ENCODE data around the gene OTOP2. TPM values are rescaled to one million over a fixed set of nuclear protein-coding genes. Genes with fewer than 3 reads are reported as not detected.

The OTOP2 gene
- total RNA-seq, 1 experiment from 2014 or later, result not detected

GRCh38 chr17:74920306-74920620, 3.8 kb upstream of the OTOP2 start:
- H3K9me3 ChIP-seq (ENCODE audit: low read depth, low read length, poor library complexity, severe bottlenecking), result no peaks in the 10 kb centered on the region
- H3K36me3 ChIP-seq (ENCODE audit: insufficient read depth, low read length, poor library complexity, severe bottlenecking), result no peaks in the 10 kb centered on the region
- DNase-seq (ENCODE audit: low spot score), result no peak
- POLR2A ChIA-PET (ENCODE audit: low non-redundant PET), result no interaction called here
- TF ChIP-seq CTCF (conservative IDR thresholded peaks at IDR 0.05; ENCODE audit: low read depth, low read length), result no peak
- no peak for TF ChIP-seq EZH2 (IDR thresholded peaks at IDR 0.05; ENCODE audit: borderline replicate concordance, low read depth, low read length, poor library complexity, severe bottlenecking)
- H3K27ac ChIP-seq (ENCODE audit: low read depth, low read length, poor library complexity, severe bottlenecking), result no peak overlapping the region
- intact Hi-C loops (cut with micrococcal nuclease; ENCODE audit: unreplicated experiment), result no loop called here
- BruUV-seq (replicated peaks), result no TSS peak
- peaks cover 14% of the 10 kb centered on the region for H3K4me1 ChIP-seq (ENCODE audit: insufficient read depth, low read length, poor library complexity, severe bottlenecking)
- CTCF ChIA-PET, result no interaction called here
- H3K4me3 ChIP-seq (ENCODE audit: low read depth, low read length, poor library complexity, severe bottlenecking), result no peak overlapping the region
- H3K27me3 ChIP-seq (replicated peaks; ENCODE audit: insufficient read depth, low read depth, low read length, poor library complexity), result peaks cover 32% of the 10 kb centered on the region

- Histone ChIP-seq H3K4me3 (ENCODE audit: low read depth, low read length, poor library complexity, severe bottlenecking) (no peak overlapping the region), H3K36me3 (ENCODE audit: insufficient read depth, low read length, poor library complexity, severe bottlenecking) (no peaks in the 10 kb centered on the region), H3K9me3 (ENCODE audit: low read depth, low read length, poor library complexity, severe bottlenecking) (no peaks in the 10 kb centered on the region), H3K27me3 (replicated peaks; ENCODE audit: insufficient read depth, low read depth, low read length, poor library complexity) (peaks cover 36% of the 10 kb centered on the region), H3K27ac (ENCODE audit: low read depth, low read length, poor library complexity, severe bottlenecking) (no peak overlapping the region), H3K4me1 (ENCODE audit: insufficient read depth, low read length, poor library complexity, severe bottlenecking) (peaks cover 14% of the 10 kb centered on the region)
- CTCF ChIA-PET, result no interaction called here
- BruUV-seq (replicated peaks), result no TSS peak
- POLR2A ChIA-PET (ENCODE audit: low non-redundant PET), result no interaction called here
- DNase-seq (ENCODE audit: low spot score), result no peak
- no peak for TF ChIP-seq CTCF (conservative IDR thresholded peaks at IDR 0.05; ENCODE audit: low read depth, low read length)
- TF ChIP-seq EZH2 (IDR thresholded peaks at IDR 0.05; ENCODE audit: borderline replicate concordance, low read depth, low read length, poor library complexity, severe bottlenecking), result no peak
- intact Hi-C loops (cut with micrococcal nuclease; ENCODE audit: unreplicated experiment), result no loop called here
Observed at GRCh38 chr17:74920642-74921025, 3.4 kb upstream of the OTOP2 start.

- intact Hi-C loops (cut with micrococcal nuclease; ENCODE audit: unreplicated experiment), result no loop called here
- Histone ChIP-seq H3K27me3 (replicated peaks; ENCODE audit: insufficient read depth, low read depth, low read length, poor library complexity) (peaks cover 41% of the 10 kb centered on the region), H3K9me3 (ENCODE audit: low read depth, low read length, poor library complexity, severe bottlenecking) (no peaks in the 10 kb centered on the region), H3K4me3 (ENCODE audit: low read depth, low read length, poor library complexity, severe bottlenecking) (no peak overlapping the region), H3K36me3 (ENCODE audit: insufficient read depth, low read length, poor library complexity, severe bottlenecking) (no peaks in the 10 kb centered on the region), H3K4me1 (ENCODE audit: insufficient read depth, low read length, poor library complexity, severe bottlenecking) (peaks cover 14% of the 10 kb centered on the region), H3K27ac (ENCODE audit: low read depth, low read length, poor library complexity, severe bottlenecking) (no peak overlapping the region)
- TF ChIP-seq EZH2 (IDR thresholded peaks at IDR 0.05; ENCODE audit: borderline replicate concordance, low read depth, low read length, poor library complexity, severe bottlenecking) (no peak), CTCF (conservative IDR thresholded peaks at IDR 0.05; ENCODE audit: low read depth, low read length) (no peak)
- DNase-seq (ENCODE audit: low spot score), result no peak
- ChIA-PET POLR2A (ENCODE audit: low non-redundant PET) (no interaction called here), CTCF (no interaction called here)
- no TSS peak for BruUV-seq (replicated peaks)
Observed at GRCh38 chr17:74921026-74921681, 2.9 kb upstream of the OTOP2 start.

All from A673 (cell line).